ENCODE results near the gene NMUR2.

- TF ChIP-seq, protein P1, sequence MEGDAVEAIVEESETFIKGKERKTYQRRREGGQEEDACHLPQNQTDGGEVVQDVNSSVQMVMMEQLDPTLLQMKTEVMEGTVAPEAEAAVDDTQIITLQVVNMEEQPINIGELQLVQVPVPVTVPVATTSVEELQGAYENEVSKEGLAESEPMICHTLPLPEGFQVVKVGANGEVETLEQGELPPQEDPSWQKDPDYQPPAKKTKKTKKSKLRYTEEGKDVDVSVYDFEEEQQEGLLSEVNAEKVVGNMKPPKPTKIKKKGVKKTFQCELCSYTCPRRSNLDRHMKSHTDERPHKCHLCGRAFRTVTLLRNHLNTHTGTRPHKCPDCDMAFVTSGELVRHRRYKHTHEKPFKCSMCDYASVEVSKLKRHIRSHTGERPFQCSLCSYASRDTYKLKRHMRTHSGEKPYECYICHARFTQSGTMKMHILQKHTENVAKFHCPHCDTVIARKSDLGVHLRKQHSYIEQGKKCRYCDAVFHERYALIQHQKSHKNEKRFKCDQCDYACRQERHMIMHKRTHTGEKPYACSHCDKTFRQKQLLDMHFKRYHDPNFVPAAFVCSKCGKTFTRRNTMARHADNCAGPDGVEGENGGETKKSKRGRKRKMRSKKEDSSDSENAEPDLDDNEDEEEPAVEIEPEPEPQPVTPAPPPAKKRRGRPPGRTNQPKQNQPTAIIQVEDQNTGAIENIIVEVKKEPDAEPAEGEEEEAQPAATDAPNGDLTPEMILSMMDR (IDR thresholded peaks at IDR 0.05) = no peak
- no peak for TF ChIP-seq POLR2A (IDR thresholded peaks at IDR 0.05)
These were observed 11.6 kb downstream of the NMUR2 start for GRCh38 chr5:152393441-152393840.

All from heart left ventricle (tissue), 13 donors.